ENCODE results near the gene TBX3.

The TBX3 gene

DNA sequence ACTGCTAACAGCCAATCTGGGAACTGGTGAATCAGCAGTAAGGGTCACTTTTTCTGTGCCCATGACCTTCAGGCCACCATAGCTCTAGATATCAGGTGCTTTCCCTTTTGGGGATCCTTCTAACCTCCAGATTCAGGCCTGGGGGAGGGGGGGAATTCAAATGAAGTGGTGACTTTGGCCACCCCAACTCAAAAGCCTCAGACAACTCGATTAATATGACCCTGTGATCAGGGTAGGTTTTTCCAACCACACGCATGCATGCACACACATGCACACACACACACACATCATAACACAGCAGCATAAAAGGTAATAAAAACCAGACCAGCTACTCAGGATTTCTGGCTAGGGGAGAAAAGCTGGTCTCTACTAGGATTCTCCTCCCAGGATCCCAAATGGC lies 5.3 kb downstream of the TBX3 start:
- DNase-seq (ENCODE audit: low read depth): no peak
- no peak overlapping the region for H3K4me3 ChIP-seq (ENCODE audit: low read depth, low read length)
- TF ChIP-seq, protein P1, sequence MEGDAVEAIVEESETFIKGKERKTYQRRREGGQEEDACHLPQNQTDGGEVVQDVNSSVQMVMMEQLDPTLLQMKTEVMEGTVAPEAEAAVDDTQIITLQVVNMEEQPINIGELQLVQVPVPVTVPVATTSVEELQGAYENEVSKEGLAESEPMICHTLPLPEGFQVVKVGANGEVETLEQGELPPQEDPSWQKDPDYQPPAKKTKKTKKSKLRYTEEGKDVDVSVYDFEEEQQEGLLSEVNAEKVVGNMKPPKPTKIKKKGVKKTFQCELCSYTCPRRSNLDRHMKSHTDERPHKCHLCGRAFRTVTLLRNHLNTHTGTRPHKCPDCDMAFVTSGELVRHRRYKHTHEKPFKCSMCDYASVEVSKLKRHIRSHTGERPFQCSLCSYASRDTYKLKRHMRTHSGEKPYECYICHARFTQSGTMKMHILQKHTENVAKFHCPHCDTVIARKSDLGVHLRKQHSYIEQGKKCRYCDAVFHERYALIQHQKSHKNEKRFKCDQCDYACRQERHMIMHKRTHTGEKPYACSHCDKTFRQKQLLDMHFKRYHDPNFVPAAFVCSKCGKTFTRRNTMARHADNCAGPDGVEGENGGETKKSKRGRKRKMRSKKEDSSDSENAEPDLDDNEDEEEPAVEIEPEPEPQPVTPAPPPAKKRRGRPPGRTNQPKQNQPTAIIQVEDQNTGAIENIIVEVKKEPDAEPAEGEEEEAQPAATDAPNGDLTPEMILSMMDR (IDR thresholded peaks at IDR 0.05; ENCODE audit: insufficient read depth, low read depth, low read length, missing control alignments): no peak

DNA sequence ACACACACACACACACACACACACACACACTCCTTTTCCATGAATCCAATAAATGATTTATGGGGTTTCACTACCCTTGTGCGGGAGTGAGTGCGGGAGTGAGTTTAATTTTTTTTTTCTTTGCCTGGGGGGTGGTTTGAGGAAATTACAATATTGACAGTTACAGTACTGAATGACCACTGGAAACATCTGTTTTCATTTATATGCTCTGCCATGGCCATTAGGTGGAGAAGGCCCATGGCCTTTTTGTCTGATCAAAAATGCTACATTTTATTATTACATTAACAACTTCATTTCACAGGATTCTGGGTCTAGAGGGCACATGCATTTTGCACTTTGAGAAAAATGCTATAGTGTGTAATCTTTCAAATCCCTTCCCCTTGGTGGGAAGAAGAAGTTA lies 5.9 kb downstream of the TBX3 start:
- DNase-seq (ENCODE audit: low read depth): no peak
- TF ChIP-seq, protein P1 (IDR thresholded peaks at IDR 0.05; ENCODE audit: insufficient read depth, low read depth, low read length, missing control alignments): no peak
- H3K4me3 ChIP-seq (ENCODE audit: low read depth, low read length): no peak overlapping the region

GRCh38 chr12:114676142-114676741 lies 7.7 kb downstream of the TBX3 start:
- TF ChIP-seq, protein P1 (IDR thresholded peaks at IDR 0.05; ENCODE audit: insufficient read depth, low read depth, low read length, missing control alignments): no peak
- no peak overlapping the region for H3K4me3 ChIP-seq (ENCODE audit: low read depth, low read length)
- DNase-seq (ENCODE audit: low read depth): no peak

DNA sequence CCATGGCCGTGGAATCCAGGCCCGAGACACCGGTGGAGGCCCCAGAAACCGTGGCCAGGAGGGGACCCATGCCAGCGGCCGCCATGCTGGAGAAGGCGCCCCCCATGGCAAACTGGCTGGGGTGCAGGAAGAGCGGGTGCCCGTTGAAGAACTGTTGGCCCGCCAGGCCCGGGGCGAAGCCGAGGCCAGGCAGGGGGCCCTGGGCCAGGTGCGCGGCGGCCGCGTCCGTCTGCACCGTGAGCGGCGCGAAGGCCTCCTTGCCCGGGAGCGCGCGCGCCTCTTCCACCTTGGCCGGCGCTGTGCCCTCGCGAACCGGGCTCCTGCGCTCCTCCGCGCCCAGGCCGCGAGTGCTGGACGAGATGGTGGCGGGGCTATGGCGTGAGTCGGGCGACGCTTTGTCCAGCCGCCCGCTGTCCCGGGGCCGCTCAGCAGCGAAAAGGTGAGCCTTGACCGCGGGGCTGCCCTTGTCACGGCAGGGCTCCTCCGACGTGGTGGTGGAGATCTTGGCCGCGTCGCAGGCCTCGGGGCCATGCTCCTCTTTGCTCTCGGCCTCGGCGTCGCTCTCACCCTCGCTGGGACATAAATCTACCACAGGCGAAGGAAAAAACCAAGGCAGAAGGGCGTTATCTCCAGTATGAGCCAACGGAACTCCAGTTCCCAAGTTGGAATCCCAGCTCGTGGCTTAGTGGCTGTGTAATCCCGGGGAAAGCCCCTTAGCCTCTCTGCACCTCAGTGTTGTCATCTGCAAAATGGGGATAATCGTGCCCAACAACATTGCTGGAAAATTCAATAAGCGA lies 9.5 kb downstream of the TBX3 start:
- H3K4me3 ChIP-seq (ENCODE audit: low read depth, low read length): no peak overlapping the region
- TF ChIP-seq, protein P1 (IDR thresholded peaks at IDR 0.05; ENCODE audit: insufficient read depth, low read depth, low read length, missing control alignments): no peak
- no peak for DNase-seq (ENCODE audit: low read depth)

- no peak for DNase-seq (ENCODE audit: low read depth)
- no peak overlapping the region for H3K4me3 ChIP-seq (ENCODE audit: low read depth, low read length)
- TF ChIP-seq, protein P1 (IDR thresholded peaks at IDR 0.05; ENCODE audit: insufficient read depth, low read depth, low read length, missing control alignments): no peak
These were observed 10.1 kb downstream of the TBX3 start for GRCh38 chr12:114673901-114674250.

GRCh38 chr12:114673169-114673833 lies 10.7 kb downstream of the TBX3 start:
- no peak overlapping the region for H3K4me3 ChIP-seq (ENCODE audit: low read depth, low read length)

More at GRCh38 chr12:114673169-114673833, 10.7 kb downstream of the TBX3 start:
- TF ChIP-seq, protein P1 (IDR thresholded peaks at IDR 0.05; ENCODE audit: insufficient read depth, low read depth, low read length, missing control alignments): no peak
- no peak for DNase-seq (ENCODE audit: low read depth)
